GM11168 (cell line): ENCODE measurements around the gene SKIL.

Source experiments
- in situ Hi-C: fragments of 300-500 bp; cut with MboI; formaldehyde crosslinking; loops from one replicate; pipeline ENCODE4 v1.12.0; 2022; ENCODE audit warnings: low sequenced_read_pairs; ENCODE audit not compliant: unreplicated experiment

SKIL gene

GRCh38 chr3:170429050-170429449 lies 71.5 kb downstream of the SKIL start:
- in situ Hi-C loops: no loop called here

- in situ Hi-C loops: no loop called here
Measured at GRCh38 chr3:170431054-170431453, 73.5 kb downstream of the SKIL start.

GRCh38 chr3:170432416-170432815 lies 74.9 kb downstream of the SKIL start:
- in situ Hi-C loops: no loop called here

- in situ Hi-C loops: no loop called here
Measured at GRCh38 chr3:170436697-170437096, 79.2 kb downstream of the SKIL start.

- in situ Hi-C loops: no loop called here
Measured at GRCh38 chr3:170437176-170437575, 79.7 kb downstream of the SKIL start.

- in situ Hi-C loops: no loop called here
Measured at GRCh38 chr3:170437696-170438407, 80.3 kb downstream of the SKIL start.

- in situ Hi-C loops: no loop called here
Measured at GRCh38 chr3:170438836-170439235, 81.3 kb downstream of the SKIL start.

- in situ Hi-C loops: no loop called here
Measured at GRCh38 chr3:170440344-170440743, 82.8 kb downstream of the SKIL start.

- in situ Hi-C loops: no loop called here
Measured at GRCh38 chr3:170441412-170441811, 83.9 kb downstream of the SKIL start.

- in situ Hi-C loops: no loop called here
Measured at GRCh38 chr3:170442947-170443346, 85.4 kb downstream of the SKIL start.

GRCh38 chr3:170443457-170443856 lies 85.9 kb downstream of the SKIL start:
- in situ Hi-C loops: no loop called here
